ENCODE results near the gene ZFAND2B. TPM values are rescaled to one million over a fixed set of nuclear protein-coding genes. Genes with fewer than 3 reads are reported as not detected.
A peak's percentile ranks its signal among the peaks of the same experiment; 100 is the strongest.

ZFAND2B gene
- total and polyA plus RNA-seq, 9 donors = 14.3 to 45.6 (median 32.1) TPM

GRCh38 chr2:219225350-219225749 is 18.8 kb downstream of the ZFAND2B start:
- Histone ChIP-seq H3K36me3 (no peaks in the 10 kb centered on the region), H3K9me3 (no peaks in the 10 kb centered on the region), H3K27ac (no peak overlapping the region), H3K4me1 (ENCODE audit: insufficient read depth) (peaks cover 8% of the 10 kb centered on the region), H3K27me3 (no peaks in the 10 kb centered on the region), H3K4me3 (no peak overlapping the region)
- intact Hi-C loops (cut with DNase I) = loop anchor here in 1 of 4 donors (5.0 kb wide), 1 partner anchor 48 kb away; the partner anchor contains the start of genes CNPPD1 and RETREG2
- no peak for TF ChIP-seq EP300 (IDR thresholded peaks at IDR 0.05)
- no peak for TF ChIP-seq POLR2A (IDR thresholded peaks at IDR 0.05)
- no peak for TF ChIP-seq CTCF (IDR thresholded peaks at IDR 0.05)
- no peak for DNase-seq
- 80 to 92% (median 82%) methylated on average over 3 of the region's 3 CpGs for WGBS, 3 donors

GRCh38 chr2:219228041-219228910 is 21.7 kb downstream of the ZFAND2B start:
- no peaks in the 10 kb centered on the region for H3K27me3 ChIP-seq
- TF ChIP-seq CTCF (IDR thresholded peaks at IDR 0.05) = no peak
- TF ChIP-seq POLR2A (IDR thresholded peaks at IDR 0.05) = no peak
- no peak for TF ChIP-seq EP300 (IDR thresholded peaks at IDR 0.05)
- H3K9me3 ChIP-seq = no peaks in the 10 kb centered on the region
- H3K36me3 ChIP-seq = no peaks in the 10 kb centered on the region
- H3K4me1 ChIP-seq (ENCODE audit: insufficient read depth) = peaks cover 8% of the 10 kb centered on the region
- DNase-seq = no peak
- peak overlapping the region; percentile 34 to 94 for H3K27ac ChIP-seq
- peak overlapping the region; percentile 68 for H3K4me3 ChIP-seq
- intact Hi-C loops (cut with DNase I) = loop anchor here in 1 of 4 donors (5.0 kb wide), 1 partner anchor 51 kb away; the partner anchor contains the start of genes CNPPD1 and RETREG2
- WGBS, 3 donors = 28 to 34% (median 31%) methylated on average over 7 of the region's 7 CpGs

GRCh38 chr2:219228911-219229304 is 22.3 kb downstream of the ZFAND2B start:
- no peaks in the 10 kb centered on the region for H3K9me3 ChIP-seq
- 0 to 1% (median 1%) methylated on average over 10 to 19 of the region's 19 CpGs for WGBS, 3 donors
- H3K27ac ChIP-seq = peak overlapping the region; percentile 34 to 94
- H3K36me3 ChIP-seq = no peaks in the 10 kb centered on the region
- peak overlapping the region; percentile 68 for H3K4me3 ChIP-seq
- no peak for DNase-seq
- peaks cover 8% of the 10 kb centered on the region for H3K4me1 ChIP-seq (ENCODE audit: insufficient read depth)
- no peaks in the 10 kb centered on the region for H3K27me3 ChIP-seq
- intact Hi-C loops (cut with DNase I) = loop anchor here in 1 of 4 donors (5.0 kb wide), 1 partner anchor 52 kb away; the partner anchor contains the start of genes CNPPD1 and RETREG2
- TF ChIP-seq EP300 (IDR thresholded peaks at IDR 0.05) (no peak), CTCF (IDR thresholded peaks at IDR 0.05) (no peak), POLR2A (IDR thresholded peaks at IDR 0.05) (no peak)

- Histone ChIP-seq H3K9me3 (no peaks in the 10 kb centered on the region), H3K27me3 (no peaks in the 10 kb centered on the region), H3K27ac (peak within 1 kb of the TSS; percentile 34 to 94), H3K4me3 (peak within 1 kb of the TSS; percentile 68), H3K36me3 (no peaks in the 10 kb centered on the region), H3K4me1 (ENCODE audit: insufficient read depth) (peaks cover 8% of the 10 kb centered on the region)
- WGBS, 3 donors = 0 to 1% (median 0%) methylated on average over 51 to 80 of the region's 80 CpGs
- TF ChIP-seq EP300 (IDR thresholded peaks at IDR 0.05) = no peak
- TF ChIP-seq POLR2A (IDR thresholded peaks at IDR 0.05) = peak; percentile 79
- no peak for TF ChIP-seq CTCF (IDR thresholded peaks at IDR 0.05)
- peak; percentile 97 to 99 (median 98) for DNase-seq
- intact Hi-C loops (cut with DNase I) = loop anchor here in 1 of 4 donors (5.0 kb wide), 1 partner anchor 52 kb away; the partner anchor contains the start of genes CNPPD1 and RETREG2
These were observed 22.9 kb downstream of the ZFAND2B start, which contains the start of the genes ANKZF1 and ATG9A for GRCh38 chr2:219229305-219230058. ANKZF1 (plus strand) TSS chr2:219229806; CDS start chr2:219230258, 452 bp downstream. ATG9A (minus strand) TSS chr2:219229636; CDS start chr2:219228024, 1,612 bp downstream.
